K562 (cell line): ENCODE data around the gene AIFM1. TPM values are rescaled to one million over a fixed set of nuclear protein-coding genes. Genes with fewer than 3 reads are reported as not detected.

Source experiments
- EHMT2 ChIP-seq: fragments of 450-650 bp; IDR thresholded peaks from 2 replicates; pipeline ENCODE4 v1.6.1; 2018; ENCODE audit warnings: antibody characterized with exemption
- ETV1 ChIP-seq: fragments of 450-650 bp; conservative IDR thresholded peaks from 2 replicates; pipeline ENCODE4 v1.6.1; 2016; ENCODE audit warnings: missing genetic modification characterization, control low read depth, low read depth, missing compliant biosample characterization
- FOXK2 ChIP-seq, 2 experiments: fragments of 450-650 bp; IDR thresholded peaks in 1 of 2; conservative IDR thresholded peaks in 1 of 2; 2 replicates each; pipeline ENCODE4 v1.6.1; 2016; ENCODE audit warnings: low read depth in 2 of 2, mild to moderate bottlenecking in 1 of 2
- HINFP ChIP-seq: fragments of 450-650 bp; conservative IDR thresholded peaks from 2 replicates; pipeline ENCODE4 v1.6.1; 2016; ENCODE audit warnings: missing genetic modification characterization, low read depth, mild to moderate bottlenecking, control low read depth, missing compliant biosample characterization
- HOMEZ ChIP-seq: fragments of 250-450 bp; sonication (Bioruptor Pico); IDR thresholded peaks from 2 replicates; pipeline ENCODE4 v1.4.0; 2020; ENCODE audit warnings: mild to moderate bottlenecking, moderate library complexity
- KDM1A ChIP-seq, 2 experiments: fragments of 450-650 bp; IDR thresholded peaks; 2 replicates each; pipeline ENCODE4 v1.6.1; 2016; ENCODE audit warnings: mild to moderate bottlenecking in 2 of 2
- MBD1 ChIP-seq: fragments of 250-450 bp; sonication (Bioruptor Pico); IDR thresholded peaks from 2 replicates; pipeline ENCODE4 v1.8.0; 2022; ENCODE audit warnings: inconsistent platforms
- NBN ChIP-seq: fragments of 450-650 bp; IDR thresholded peaks from 2 replicates; pipeline ENCODE4 v1.6.1; 2016; ENCODE audit warnings: low read depth, mild to moderate bottlenecking
- PATZ1 ChIP-seq: fragments of 250-450 bp; sonication (Bioruptor Pico); IDR thresholded peaks from 2 replicates; pipeline ENCODE4 v1.5.0; 2020; ENCODE audit warnings: mild to moderate bottlenecking, borderline replicate concordance
- ZNF407 ChIP-seq: fragments of 450-650 bp; IDR thresholded peaks from 2 replicates; pipeline ENCODE4 v1.6.1; 2016; ENCODE audit warnings: low read depth
- ZNF75A ChIP-seq: fragments of 450-650 bp; formaldehyde crosslinking; IDR thresholded peaks from 2 replicates; pipeline ENCODE4 v1.4.0; 2020; ENCODE audit warnings: mild to moderate bottlenecking
- polyA plus RNA-seq, 8 experiments: library from polyadenylated mRNA; depleted of rRNA in 4 of 8; stranded (reverse) in 5 of 8; unstranded in 3 of 8; fragments of >200 nt; fragmentation: Nextera tagmentation in 2 of 8; fragmentation: Illumina TruSeq in 1 of 8; extraction: Ambion mirVana in 2 of 8; extraction: Trizol in 1 of 8; gene quantifications; 2 replicates each; pipeline versions ENCODE4 v1.2.1 to v1.2.3, GENCODE V29; 2011 to 2014; ENCODE audit warnings: inconsistent platforms in 1 of 8, missing spikeins in 1 of 8
- total RNA-seq, 7 experiments: library from RNA; depleted of rRNA in 6 of 7; stranded (reverse); fragments of >200 nt in 6 of 7; fragmentation: Illumina TruSeq in 2 of 7; extraction: Trizol in 2 of 7; gene quantifications; 2 replicates each; pipeline versions ENCODE4 v1.2.1 to v1.2.3, GENCODE V29; 2011 to 2021; ENCODE audit warnings: low replicate concordance in 1 of 7

The AIFM1 gene
- total and polyA plus RNA-seq, 9 of the 15 experiments (the other 6 are each of a cell fraction or from before 2014, with no cell fraction given), result 51.0 to 117 (median 91.2) TPM

- TF ChIP-seq ETV1 (tag) (peak; percentile 17; the same call in 1 of the 2 replicates), PATZ1 (CRISPR knock-in tag) (no peak), ZNF75A (no peak), NBN (peak; percentile 99), HOMEZ (no peak), MBD1 (CRISPR knock-in tag) (no peak), HINFP (tag) (no peak), ZNF407 (no peak), EHMT2 (no peak), FOXK2 (conservative IDR thresholded peaks at IDR 0.05 in 1 of 2, IDR thresholded peaks at IDR 0.05 in 1 of 2; ENCODE audit: low read depth in 2 of 2) (peak; percentile 58 to 63; a peak in 3 of 4 replicates), KDM1A (IDR thresholded peaks at IDR 0.05) (peak; percentile 99)
Observed at GRCh38 chrX:130179579-130180215, 14.1 kb upstream of the AIFM1 start (continued).
